ENCODE data around the gene NHERF1.

DNA sequence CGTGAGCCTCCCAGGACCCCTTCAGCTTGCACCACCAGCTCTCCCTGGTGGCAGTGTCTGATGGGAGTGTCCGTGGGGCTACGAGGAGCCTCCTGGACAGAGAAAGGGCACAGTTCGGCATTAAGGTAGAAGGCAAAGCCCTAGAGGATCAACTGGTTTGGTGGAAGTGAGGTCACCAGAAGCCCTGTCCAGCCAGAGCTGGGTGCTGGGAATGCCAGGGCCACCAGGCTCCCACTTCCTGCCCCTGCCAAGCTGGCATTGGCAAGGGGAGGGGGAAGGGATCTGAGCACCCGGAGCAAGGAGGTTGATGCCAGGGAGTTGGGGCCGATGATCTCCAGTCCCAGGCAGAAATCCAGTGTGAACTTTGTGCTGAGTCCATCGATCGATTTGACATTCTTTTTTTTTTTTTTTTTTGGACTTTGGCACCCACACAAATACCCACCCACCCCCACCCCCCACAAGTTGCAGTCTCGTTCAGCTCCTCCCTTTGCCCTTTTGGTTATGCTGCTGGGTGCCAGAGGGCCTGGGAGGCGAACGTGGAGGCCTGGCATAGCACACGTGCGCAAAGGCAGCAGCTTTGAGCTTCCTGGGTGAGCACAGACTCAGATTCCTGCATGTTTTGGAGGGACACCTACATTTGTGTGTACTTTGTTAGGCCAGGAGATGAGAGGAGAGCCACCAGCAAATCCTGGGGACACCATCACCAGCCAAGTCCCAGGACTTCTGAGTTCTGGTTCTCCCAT is 2.1 kb downstream of the NHERF1 start:
- TF ChIP-seq, protein P1, sequence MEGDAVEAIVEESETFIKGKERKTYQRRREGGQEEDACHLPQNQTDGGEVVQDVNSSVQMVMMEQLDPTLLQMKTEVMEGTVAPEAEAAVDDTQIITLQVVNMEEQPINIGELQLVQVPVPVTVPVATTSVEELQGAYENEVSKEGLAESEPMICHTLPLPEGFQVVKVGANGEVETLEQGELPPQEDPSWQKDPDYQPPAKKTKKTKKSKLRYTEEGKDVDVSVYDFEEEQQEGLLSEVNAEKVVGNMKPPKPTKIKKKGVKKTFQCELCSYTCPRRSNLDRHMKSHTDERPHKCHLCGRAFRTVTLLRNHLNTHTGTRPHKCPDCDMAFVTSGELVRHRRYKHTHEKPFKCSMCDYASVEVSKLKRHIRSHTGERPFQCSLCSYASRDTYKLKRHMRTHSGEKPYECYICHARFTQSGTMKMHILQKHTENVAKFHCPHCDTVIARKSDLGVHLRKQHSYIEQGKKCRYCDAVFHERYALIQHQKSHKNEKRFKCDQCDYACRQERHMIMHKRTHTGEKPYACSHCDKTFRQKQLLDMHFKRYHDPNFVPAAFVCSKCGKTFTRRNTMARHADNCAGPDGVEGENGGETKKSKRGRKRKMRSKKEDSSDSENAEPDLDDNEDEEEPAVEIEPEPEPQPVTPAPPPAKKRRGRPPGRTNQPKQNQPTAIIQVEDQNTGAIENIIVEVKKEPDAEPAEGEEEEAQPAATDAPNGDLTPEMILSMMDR (IDR thresholded peaks at IDR 0.05), result no peak
- TF ChIP-seq POLR2AphosphoS5 (IDR thresholded peaks at IDR 0.05; ENCODE audit: low read depth, low read length) (no peak), SIN3A (IDR thresholded peaks at IDR 0.05; ENCODE audit: borderline replicate concordance, insufficient read depth, low read depth, low read length) (no peak), REST (IDR thresholded peaks at IDR 0.05; ENCODE audit: insufficient read depth in 1 of 2, low read depth in 2 of 2, low read length in 1 of 2) (0 out of 4 replicates have a peak, but pooled peaks of 1 of the 2 experiments have one; percentile 48), TCF7L2 (IDR thresholded peaks at IDR 0.05; ENCODE audit: low read depth, low read length) (no peak)
